OCI-LY7 (cell line): ENCODE data around the gene KIZ.

Source experiments
- EZH2phosphoT487 ChIP-seq: fragments of 200-600 bp; sonication (generic); IDR thresholded peaks from 2 replicates; pipeline ENCODE4 v1.6.1; 2018; ENCODE audit warnings: low read depth, borderline replicate concordance, mild to moderate bottlenecking, mixed run types, antibody characterized with exemption, low read length, moderate library complexity, mixed read lengths
- TF ChIP-seq, protein P1 (sequence below): fragments of 200-600 bp; sonication (generic); conservative IDR thresholded peaks from 2 replicates; pipeline ENCODE4 v1.5.1; 2014; ENCODE audit warnings: mild to moderate bottlenecking, antibody characterized with exemption, low read length, moderate library complexity, mixed read lengths

GRCh38 chr20:21235484-21236445, 109.9 kb downstream of the KIZ start:
- TF ChIP-seq, protein P1, sequence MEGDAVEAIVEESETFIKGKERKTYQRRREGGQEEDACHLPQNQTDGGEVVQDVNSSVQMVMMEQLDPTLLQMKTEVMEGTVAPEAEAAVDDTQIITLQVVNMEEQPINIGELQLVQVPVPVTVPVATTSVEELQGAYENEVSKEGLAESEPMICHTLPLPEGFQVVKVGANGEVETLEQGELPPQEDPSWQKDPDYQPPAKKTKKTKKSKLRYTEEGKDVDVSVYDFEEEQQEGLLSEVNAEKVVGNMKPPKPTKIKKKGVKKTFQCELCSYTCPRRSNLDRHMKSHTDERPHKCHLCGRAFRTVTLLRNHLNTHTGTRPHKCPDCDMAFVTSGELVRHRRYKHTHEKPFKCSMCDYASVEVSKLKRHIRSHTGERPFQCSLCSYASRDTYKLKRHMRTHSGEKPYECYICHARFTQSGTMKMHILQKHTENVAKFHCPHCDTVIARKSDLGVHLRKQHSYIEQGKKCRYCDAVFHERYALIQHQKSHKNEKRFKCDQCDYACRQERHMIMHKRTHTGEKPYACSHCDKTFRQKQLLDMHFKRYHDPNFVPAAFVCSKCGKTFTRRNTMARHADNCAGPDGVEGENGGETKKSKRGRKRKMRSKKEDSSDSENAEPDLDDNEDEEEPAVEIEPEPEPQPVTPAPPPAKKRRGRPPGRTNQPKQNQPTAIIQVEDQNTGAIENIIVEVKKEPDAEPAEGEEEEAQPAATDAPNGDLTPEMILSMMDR: peak; percentile 99
- TF ChIP-seq EZH2phosphoT487: no peak
